ENCODE measurements around the gene SOAT1.

- TF ChIP-seq CTCF (IDR thresholded peaks at IDR 0.05), result no peak
- TF ChIP-seq EZH2 (IDR thresholded peaks at IDR 0.05; ENCODE audit: borderline replicate concordance, insufficient read depth, low read depth, low read length, poor library complexity, severe bottlenecking), result no peak
These were observed 5.4 kb downstream of the SOAT1 start for GRCh38 chr1:179298952-179299351.

All from B cell (primary cell).